Epithelial cell of prostate (primary cell): ENCODE results near the gene PADI4.
A peak's percentile ranks its signal among the peaks of the same experiment; 100 is the strongest.

Source experiments
- DNase-seq: peaks from one replicate; pipeline ENCODE4 v3.0.0-alpha.2; 2011; ENCODE audit warnings: low read depth, low spot score
- H3K27ac ChIP-seq: fragments of 450-650 bp; 2 replicates; pipeline ENCODE4 v1.5.1; 2017; ENCODE audit warnings: mild to moderate bottlenecking

The PADI4 gene

DNA sequence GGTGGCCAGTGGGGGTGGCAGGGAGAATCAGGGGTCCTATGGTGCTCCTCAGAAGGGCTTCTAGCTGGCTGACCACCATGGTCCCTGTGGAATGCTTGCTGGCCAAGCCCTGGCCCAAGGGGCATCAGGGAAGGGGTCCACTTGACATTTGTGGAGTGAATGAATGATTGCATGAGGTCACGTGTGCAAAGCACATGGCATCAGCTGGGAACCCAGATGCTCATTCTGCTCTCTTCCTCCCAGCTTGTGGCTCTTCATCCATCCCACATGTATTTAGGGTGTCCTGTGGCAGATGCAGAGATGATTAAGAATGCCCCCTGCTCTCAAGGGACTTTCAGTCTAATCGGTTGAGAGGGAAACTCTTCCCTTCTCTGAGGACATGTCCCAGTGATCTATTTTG, 27.1 kb upstream of the PADI4 start:
- no peak overlapping the region for H3K27ac ChIP-seq
- no peak for DNase-seq

DNA sequence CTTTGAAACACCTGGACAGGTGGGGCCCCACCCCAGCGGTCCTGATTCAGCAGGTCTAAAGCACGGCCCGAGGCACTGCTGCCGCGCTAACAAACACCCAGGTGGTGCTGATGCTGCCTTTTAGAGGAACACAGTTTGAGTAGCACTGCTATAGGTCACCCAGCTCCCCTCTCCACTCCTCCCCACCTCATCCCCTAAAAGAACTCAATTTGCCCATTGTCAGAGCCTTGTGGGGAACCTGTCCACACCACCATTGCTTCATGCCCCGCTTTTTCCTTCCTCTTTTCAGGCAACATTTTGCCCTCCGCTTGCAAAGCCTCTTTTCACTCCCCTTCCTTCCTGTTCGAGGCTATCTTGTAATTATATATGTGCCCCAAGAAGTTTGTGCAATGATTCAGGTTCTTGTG, 26.2 kb upstream of the PADI4 start:
- no peak for DNase-seq
- H3K27ac ChIP-seq = no peak overlapping the region

DNA sequence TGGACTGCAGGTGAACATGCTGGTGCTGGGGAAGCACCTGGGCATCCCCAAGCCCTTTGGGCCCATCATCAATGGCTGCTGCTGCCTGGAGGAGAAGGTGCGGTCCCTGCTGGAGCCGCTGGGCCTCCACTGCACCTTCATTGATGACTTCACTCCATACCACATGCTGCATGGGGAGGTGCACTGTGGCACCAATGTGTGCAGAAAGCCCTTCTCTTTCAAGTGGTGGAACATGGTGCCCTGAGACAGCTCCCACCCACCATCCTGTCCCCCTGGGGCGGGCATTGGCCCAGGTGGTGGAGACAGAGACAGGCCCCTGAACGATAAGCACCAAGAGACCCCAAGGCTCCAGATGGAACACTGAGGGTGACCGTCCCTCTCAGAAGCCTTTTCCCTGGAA, 25.2 kb upstream of the PADI4 start:
- DNase-seq = no peak
- no peak overlapping the region for H3K27ac ChIP-seq

DNA sequence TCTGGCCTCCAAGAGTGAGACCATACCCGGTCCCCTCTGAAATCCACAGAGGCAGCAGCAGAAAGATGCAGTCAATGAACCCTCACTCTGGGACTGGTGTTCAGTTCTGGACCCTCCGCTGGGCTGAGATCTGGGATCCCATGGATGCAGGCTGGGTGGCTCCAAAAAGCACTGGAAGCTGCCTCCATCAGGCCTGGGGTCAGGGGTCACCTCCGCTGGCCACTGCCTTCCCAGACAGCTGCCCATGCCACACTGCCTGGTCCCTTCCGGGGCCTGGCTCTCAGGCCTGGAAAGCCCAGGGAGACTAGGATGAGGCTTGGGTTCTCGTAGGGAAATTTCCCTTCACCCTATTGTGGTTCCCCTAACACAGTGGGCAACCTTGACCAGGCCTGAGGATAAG, 21.4 kb upstream of the PADI4 start:
- DNase-seq = no peak
- H3K27ac ChIP-seq = no peak overlapping the region

DNA sequence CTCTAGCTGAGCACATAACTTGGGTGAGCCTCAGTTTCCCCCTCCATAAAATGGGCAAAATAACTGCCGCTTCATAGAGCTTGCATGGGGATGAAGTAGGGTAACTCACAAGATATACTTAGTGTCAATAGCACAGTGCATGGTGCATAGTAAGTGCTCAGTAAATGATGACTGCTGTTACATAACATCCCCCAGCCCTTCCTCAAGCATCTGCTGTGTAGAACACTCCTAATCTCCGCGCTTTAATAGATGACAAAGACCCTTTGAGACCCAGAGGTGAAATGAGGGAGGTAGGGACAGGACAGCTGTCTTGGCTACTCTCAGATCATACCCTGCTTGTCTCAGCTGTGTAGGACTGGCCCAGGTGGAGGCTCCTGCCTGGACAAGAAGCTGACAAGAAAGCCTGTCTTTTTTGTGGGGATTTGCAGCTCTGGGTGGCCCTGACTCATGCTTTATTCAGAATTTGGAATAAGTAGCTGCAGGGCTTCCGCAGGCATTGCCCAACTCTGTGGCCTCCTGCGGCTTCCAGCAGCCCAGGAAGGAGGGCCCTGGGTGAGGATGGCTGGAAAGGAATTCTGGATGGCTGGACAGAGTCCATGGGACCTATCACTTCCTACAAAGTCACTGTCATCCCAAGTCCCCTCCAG, 20.7 kb upstream of the PADI4 start:
- H3K27ac ChIP-seq = peak overlapping the region; percentile 23
- DNase-seq = peak; percentile 67

DNA sequence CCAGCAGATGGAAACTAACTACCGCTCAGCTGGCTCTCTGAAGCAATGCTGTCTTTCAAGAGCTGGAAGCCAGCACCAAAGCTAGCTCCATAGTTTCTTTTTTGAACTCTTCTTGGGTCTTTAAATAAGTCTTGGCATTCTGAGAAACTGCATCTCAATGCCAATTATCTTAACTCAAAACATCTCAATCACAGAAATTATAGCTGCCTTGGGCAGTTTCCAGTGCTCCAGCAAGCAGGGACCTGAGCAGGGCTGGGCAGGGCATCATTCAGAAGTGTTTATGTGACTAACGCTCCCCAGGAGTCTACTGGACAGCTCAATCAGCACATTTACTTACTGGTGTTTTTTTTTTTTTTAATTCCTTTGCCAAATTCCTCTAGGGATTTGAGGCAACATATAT, 18.3 kb upstream of the PADI4 start:
- peak overlapping the region; percentile 79 for H3K27ac ChIP-seq
- peak; percentile 67 for DNase-seq

DNA sequence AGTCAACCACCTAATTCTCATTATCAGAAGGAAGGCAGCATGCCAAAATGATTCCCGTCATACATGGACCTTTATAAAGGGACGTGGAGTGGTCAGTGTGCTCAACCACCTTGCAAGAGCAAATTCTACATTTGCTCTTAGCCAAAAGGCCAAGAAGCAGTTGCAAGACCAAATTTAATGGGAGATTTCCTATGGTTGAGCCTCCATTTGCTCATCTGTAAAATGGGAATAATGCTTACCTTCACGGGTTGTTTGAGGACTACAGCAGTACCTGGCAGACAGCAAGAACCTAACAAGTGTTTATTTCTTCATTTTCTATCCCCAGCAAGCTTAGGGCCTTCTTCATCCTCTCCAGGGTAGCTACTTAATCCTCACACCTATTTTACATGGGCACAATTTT, 17.4 kb upstream of the PADI4 start:
- H3K27ac ChIP-seq = peak overlapping the region; percentile 79
- DNase-seq = no peak

DNA sequence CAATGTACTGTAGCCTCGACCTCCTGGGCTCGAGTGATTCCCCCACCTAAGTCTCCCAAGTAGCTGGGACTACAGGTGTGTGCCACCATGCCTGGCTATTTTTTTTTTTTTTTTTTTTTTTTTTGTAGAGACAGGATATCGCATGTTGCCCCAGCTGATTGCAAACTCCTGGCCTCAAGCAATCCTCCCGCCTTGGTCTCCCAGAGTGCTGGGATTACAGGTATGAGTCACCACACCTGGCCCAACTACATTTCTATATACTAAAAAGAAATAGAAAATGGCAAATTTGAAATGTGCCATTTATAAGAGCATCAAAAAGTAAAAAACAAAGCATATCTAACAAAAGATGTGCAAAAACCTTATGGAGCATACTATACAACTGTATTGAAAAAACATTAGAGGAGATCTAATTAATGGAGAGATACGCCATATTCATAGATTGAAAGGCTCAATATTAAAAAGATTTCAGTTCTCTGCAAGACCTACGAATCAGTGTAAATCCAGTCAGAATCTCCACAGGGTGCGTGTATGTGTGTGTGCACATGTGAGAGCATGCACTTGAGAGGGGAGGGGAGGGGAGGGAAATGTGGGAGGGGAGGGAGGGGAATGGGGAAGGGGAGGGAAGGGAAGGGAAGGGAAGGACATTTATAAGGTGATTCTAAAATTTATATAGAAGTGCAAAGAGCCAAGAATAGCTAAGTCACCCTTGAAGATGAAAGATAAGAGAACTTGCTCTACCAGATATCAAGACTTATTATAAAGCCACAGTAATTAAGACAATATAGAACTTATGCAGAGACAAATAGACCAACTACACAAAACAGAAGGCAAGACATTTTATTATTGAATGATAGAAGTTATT, 15.5 kb upstream of the PADI4 start:
- DNase-seq = peak; percentile 44
- peak overlapping the region; percentile 25 for H3K27ac ChIP-seq

DNA sequence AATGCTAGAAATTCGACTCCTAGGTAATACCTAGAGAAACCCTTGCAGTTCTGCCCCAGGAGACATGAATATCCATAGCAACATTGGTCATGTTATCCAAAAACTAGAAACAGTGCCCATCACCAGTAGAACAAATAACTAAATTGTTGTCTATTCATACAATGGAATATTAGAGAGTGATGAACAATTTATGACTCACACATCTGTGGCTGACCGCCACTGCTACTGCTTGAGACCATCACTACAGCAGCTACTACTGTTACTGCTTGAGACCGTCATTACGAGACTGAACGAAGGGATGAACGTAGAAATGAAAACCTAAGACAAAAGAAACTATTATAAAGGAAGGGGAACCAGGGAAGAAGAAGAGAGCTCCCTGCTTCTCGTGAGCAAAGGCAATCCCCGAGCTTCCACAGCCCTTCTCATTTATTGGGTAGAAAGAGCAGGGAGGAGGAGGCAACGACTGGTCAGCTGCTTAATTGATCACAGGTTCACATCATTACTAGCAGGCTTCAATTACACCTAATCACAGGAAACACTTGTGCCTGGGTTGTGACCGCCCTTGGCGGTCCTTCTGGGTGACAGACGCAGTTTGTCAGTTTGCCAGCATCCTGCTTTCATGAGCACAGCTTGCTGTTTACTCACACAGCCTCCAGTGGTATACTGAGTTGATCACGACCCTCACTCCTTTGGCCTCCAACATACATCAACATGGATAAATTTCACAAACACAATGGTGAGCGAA, 14.1 kb upstream of the PADI4 start:
- no peak overlapping the region for H3K27ac ChIP-seq
- DNase-seq = no peak

DNA sequence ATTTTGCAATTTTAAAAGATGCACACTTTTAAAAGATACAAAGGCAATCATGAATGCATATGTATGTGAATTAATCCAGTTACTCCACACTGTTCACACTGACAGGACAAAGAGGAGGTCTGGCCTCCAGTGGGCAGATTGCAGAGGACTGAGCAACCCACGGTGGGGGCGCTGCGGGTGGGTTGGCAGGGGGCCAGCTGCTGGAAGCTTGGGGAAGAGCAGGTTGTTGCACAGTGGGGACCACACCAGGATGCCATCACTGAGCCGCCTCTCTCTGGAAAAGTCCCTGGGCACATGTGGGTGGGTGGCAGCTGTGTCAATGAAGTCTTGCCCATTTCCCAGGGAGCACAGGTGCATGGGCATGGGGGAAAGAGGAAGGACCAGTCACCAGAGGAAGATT, 12.7 kb upstream of the PADI4 start:
- no peak for DNase-seq
- no peak overlapping the region for H3K27ac ChIP-seq

DNA sequence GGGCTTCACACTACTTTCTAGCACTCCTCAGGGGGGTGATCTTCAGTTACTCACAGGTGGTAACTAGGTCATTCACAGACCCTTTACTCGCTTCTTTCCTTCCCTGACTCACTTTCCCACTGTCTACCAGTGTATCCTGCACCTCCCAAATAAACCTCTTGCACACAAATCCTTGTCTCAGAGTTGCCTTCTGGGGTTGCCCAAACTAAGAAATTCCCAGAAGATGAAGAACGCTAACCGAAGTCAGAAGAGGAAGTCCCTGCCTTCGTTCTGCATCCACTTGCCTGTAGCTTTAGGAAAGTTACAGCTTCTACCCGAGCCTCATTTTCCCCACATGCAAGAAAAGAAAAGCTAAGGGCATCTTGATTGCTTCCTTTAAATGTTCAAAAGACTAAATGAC, 11.9 kb upstream of the PADI4 start:
- DNase-seq = no peak
- H3K27ac ChIP-seq = no peak overlapping the region

DNA sequence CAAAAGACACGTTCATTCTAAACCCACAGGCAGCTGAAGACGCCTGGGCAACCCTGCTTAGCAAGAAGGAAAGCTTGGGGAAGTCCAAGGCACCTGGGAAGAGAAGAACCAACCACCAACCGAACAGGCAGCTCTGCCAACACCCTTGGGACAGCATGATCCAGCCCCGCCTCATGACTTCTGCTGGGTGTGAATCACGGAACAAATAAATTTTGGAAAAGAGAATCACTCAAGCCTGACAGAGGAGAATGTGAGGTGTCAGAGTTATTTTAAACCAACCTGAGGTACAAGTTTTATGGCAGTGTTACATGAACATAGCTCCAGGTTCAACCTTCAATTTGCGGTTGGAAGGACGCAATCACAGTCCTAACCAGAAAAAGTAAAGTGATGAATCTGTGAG, 10.0 kb upstream of the PADI4 start:
- DNase-seq = peak; percentile 88
- peak overlapping the region; percentile 32 for H3K27ac ChIP-seq

DNA sequence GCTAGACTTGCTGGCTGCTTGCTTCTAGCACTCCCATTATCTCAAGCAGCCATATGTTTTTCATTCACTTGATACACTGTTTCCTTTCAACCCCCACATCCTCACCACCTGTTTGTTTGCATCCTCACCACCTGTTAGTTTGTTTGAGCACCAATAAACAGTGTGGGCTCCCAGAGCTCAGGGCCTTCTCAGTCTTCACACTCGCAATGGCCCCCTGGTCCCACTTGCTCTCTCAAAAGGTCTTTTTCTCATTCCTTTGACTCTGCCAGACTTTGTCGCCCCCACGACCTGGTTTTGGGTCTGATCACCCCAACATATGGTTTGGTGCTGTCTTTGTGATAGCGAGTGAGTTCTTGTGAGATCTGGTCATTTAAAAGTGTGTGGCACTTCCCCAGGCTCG, 6.2 kb upstream of the PADI4 start:
- no peak for DNase-seq
- no peak overlapping the region for H3K27ac ChIP-seq

DNA sequence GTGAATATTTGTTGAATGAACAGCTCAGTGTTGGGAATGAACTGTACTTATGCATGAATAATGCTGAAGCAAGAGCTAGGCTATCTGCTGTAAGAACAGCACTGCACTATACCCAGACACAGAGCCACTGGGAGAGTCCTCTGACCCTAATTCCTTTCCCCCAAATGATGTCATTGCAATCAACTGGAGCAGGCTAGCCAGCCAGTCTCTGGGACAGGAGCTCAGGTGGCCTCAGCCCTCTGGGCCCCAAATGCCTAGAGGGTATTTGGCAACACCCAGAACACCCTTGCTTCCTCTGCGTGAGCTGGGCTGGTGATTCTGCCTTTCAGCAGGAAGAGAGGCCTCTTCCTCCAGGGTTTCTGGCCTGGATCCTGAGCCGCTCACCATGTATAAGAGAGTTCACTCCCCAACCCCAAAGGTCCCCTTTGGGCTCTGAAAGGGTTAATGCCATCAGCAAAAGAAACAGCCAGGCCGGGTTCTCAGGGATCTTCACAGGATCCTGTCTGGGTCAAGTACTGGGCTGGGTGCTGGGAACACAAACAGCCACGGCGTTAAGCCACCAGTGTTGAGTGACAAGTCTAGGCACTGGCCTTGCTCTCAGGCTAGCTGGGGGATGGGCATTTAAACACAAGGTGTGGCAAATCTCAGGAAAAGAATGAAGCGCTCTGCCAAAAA, 3.7 kb upstream of the PADI4 start:
- no peak for DNase-seq
- H3K27ac ChIP-seq = peak overlapping the region; percentile 64

DNA sequence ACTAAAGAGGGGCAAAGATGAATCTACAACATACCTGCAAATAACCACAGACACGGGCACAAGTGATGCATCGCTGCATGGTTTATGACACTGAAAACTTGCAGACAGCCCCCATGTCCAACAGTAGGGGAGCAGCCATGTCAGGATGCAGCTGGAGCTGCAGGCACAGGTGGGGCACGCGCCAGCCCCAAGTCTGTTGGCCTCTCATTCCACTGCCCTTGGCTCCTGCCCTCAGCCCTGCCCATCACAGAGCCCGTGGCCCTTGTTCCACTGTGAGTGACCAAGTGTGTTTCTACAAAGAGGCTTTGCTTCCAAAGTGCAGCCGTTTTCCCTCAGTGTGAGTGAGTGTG, 3.2 kb upstream of the PADI4 start:
- H3K27ac ChIP-seq = peak overlapping the region; percentile 64
- DNase-seq = no peak

DNA sequence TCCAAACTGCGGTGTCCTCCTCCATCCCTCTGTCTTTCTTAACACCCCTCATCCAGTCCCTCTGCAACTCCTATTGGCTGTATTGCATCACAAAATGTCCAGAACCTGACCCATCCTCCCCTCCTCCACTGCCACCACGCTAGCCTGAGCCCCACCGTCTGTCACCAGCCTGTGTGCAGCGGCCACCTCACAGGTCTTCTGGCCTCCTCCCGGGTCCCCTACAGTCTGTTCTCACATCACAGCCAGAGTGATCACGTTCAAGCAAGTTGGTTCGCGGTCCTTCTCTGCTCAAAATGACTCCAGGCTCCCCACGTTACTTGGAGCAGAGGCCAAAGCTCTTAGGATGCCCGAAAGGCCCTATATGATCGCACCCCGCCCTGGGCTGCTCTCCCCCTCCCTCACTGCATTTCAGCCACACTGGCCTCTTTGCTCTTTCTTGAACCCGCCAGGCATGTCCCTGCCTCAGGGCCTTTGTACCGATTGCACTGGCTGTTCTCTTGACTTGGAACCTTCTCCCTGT, 2.4 kb upstream of the PADI4 start:
- no peak overlapping the region for H3K27ac ChIP-seq
- no peak for DNase-seq

DNA sequence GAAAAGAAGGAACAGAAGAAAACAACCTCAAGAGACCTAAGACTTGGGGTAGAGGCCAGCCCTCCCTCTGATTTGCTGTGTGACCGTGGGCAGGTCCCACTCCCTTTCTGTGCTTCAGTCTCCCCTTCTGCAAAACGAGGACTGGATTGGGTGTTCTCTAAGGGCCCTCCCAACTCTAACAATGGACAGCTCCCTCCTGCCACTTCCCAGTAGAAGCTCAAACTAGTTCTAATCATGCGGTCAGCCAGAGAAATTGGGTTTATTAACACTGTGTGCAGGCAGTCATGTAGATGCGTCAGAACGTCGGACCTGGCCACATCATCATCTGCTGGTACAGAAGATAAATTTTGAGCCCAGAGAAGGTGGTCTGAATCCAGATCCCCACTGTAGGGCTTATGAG, 1.6 kb upstream of the PADI4 start:
- H3K27ac ChIP-seq = no peak overlapping the region
- DNase-seq = no peak

DNA sequence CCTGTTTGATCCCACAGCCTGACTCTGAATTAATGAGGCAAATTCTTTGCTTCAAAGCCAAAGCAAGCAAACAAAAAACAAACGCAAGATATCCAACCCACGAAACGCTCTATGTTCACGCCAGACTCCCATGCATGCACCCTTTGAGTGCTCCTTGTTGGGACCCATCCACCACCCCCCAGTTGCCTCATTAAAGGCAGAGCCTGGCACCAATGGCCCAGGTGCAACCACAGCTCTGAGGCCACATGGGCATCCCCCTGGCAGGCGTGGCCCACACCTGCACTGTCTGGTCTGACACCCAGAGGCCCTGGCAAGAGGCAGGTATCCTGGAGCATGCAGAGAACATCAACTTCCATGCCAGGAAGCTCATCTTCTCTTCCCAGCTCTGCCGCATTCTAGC, 1.1 kb upstream of the PADI4 start:
- no peak for DNase-seq
- no peak overlapping the region for H3K27ac ChIP-seq

DNA sequence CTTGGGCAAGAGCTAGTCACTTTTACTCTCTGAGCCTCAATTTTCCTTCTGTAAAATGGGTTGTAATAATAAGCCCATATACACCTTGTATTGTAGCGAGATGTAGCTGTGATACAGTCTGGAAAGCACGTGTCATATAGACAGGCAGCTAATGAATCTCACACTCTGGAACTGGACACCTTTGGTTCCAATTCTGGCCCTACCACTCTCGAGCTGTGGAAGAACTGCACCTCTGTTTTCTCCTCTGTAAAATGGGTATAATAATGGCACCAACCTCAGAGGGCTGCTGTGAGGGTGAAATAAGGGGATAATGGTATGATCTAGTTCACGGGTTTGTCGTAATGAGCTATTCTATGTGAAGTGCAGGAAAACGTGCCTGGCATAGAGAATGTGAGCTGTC, 668 bp upstream of the PADI4 start:
- no peak overlapping the region for H3K27ac ChIP-seq
- DNase-seq = no peak

DNA sequence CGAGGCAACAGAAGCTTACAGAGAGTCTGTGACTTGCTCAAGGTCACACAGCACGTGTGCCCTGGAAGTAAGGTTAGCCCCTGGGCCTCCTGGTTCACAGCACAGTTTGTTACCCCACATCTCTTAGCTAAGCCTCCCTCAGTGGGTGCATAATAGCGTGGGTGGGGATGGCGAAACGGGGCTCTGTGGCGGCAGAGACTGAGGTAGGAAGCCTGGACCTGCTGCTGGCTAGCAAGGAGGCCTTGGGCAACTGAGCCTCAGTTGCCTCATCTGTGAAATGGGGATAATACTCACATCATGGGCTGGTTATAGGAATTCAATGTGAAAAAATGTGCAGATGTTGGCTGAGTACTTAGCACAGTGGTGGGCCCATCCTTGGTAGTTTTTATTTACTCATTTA, 596 bp downstream of the PADI4 start:
- no peak for DNase-seq
- H3K27ac ChIP-seq = no peak overlapping the region
